Measurements from ENCODE around the gene PDE6A. TPM values are rescaled to one million over a fixed set of nuclear protein-coding genes. Genes with fewer than 3 reads are reported as not detected.

Gene PDE6A
- total and polyA plus RNA-seq, 2 donors from 2014 or later = 0.03 TPM; not detected in 1

DNA sequence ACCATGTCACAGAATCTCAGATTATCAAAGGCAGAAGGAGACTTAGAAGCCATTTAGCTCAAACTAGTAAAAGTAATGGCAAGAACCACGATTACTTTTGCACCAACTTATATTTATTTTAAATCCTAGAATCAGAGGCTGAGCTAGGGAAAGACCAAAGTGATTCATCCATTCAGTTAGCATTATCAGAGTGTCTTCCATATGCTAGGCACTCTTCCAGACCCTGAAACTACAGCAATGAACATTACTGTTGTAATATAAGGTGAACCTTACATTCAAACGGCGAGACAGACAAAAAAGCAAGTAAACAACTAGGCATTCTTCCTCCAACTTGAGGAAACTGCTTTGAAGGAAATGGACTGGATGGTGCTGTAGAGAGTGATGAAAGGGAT lies 7.9 kb downstream of the PDE6A start:
- Histone ChIP-seq H3K27me3 (ENCODE audit: control insufficient read depth, insufficient read depth, low read length) (no peaks in the 10 kb centered on the region), H3K27ac (ENCODE audit: low read depth in 2 of 2, low read length in 2 of 2) (no peak overlapping the region), H3K9me3 (ENCODE audit: control insufficient read depth in 2 of 3, insufficient read depth in 1 of 3, low read length in 3 of 3) (no peaks in the 10 kb centered on the region), H3K9ac (ENCODE audit: low read length in 3 of 3) (no peak overlapping the region), H3K36me3 (ENCODE audit: control insufficient read depth in 2 of 3, insufficient read depth in 3 of 3, low read length in 3 of 3) (no peaks in the 10 kb centered on the region), H3K4me1 (ENCODE audit: control insufficient read depth in 2 of 3, insufficient read depth in 2 of 3, low read depth in 1 of 3, low read length in 3 of 3) (peaks cover 0 to 6% (median 2%) of the 10 kb centered on the region in 3 donors), H3K4me3 (ENCODE audit: low read length in 3 of 3) (no peak overlapping the region)
- no peak for TF ChIP-seq CTCF (IDR thresholded peaks at IDR 0.05; ENCODE audit: borderline replicate concordance, extremely low read depth, insufficient read depth)
- no peak for DNase-seq
- intact Hi-C loops (cut with DNase I) = no loop called here
- FAIRE-seq = no peak

GRCh38 chr5:149936044-149936699 lies 8.4 kb downstream of the PDE6A start:
- no peak for FAIRE-seq

DNA sequence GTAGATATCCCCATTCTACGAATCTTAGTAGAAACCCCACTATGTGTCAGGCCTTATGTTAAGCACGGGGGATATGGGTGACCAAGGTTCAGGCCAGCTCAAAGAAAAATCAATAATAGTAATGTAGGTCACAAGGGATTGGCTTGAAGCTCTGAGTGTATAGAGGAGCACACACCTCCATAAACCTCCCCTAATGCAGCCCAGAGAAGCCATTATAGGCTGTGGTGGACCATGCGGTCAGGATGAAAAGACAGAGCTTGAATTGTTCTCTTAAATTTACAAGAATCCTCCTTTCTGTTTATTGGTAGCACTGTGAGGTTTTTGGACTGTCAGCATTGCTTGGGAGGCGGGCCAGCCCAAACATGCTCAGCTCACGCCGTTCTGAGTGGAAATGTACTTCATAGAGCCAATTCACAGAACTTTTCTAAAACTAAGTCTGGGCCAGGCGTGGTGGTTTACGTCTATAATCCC lies 9.1 kb downstream of the PDE6A start:
- no peak overlapping the region for H3K9ac ChIP-seq (ENCODE audit: low read length in 3 of 3)
- DNase-seq = no peak
- H3K27ac ChIP-seq (ENCODE audit: low read depth in 2 of 2, low read length in 2 of 2) = no peak overlapping the region
- FAIRE-seq = no peak
- H3K36me3 ChIP-seq (ENCODE audit: control insufficient read depth in 2 of 3, insufficient read depth in 3 of 3, low read length in 3 of 3) = no peaks in the 10 kb centered on the region
- no peaks in the 10 kb centered on the region for H3K27me3 ChIP-seq (ENCODE audit: control insufficient read depth, insufficient read depth, low read length)
- peaks cover 0 to 6% (median 2%) of the 10 kb centered on the region in 3 donors for H3K4me1 ChIP-seq (ENCODE audit: control insufficient read depth in 2 of 3, insufficient read depth in 2 of 3, low read depth in 1 of 3, low read length in 3 of 3)
- no peaks in the 10 kb centered on the region for H3K9me3 ChIP-seq (ENCODE audit: control insufficient read depth in 2 of 3, insufficient read depth in 1 of 3, low read length in 3 of 3)
- no peak for TF ChIP-seq CTCF (IDR thresholded peaks at IDR 0.05; ENCODE audit: borderline replicate concordance, extremely low read depth, insufficient read depth)
- intact Hi-C loops (cut with DNase I) = no loop called here
- no peak overlapping the region for H3K4me3 ChIP-seq (ENCODE audit: low read length in 3 of 3)

More at GRCh38 chr5:149936044-149936699, 8.4 kb downstream of the PDE6A start:
- DNase-seq = no peak
- intact Hi-C loops (cut with DNase I) = no loop called here
- no peaks in the 10 kb centered on the region for H3K36me3 ChIP-seq (ENCODE audit: control insufficient read depth in 2 of 3, insufficient read depth in 3 of 3, low read length in 3 of 3)
- H3K27me3 ChIP-seq (ENCODE audit: control insufficient read depth, insufficient read depth, low read length) = no peaks in the 10 kb centered on the region
- no peak overlapping the region for H3K9ac ChIP-seq (ENCODE audit: low read length in 3 of 3)
- TF ChIP-seq CTCF (IDR thresholded peaks at IDR 0.05; ENCODE audit: borderline replicate concordance, extremely low read depth, insufficient read depth) = no peak
- H3K4me3 ChIP-seq (ENCODE audit: low read length in 3 of 3) = no peak overlapping the region
- no peak overlapping the region for H3K27ac ChIP-seq (ENCODE audit: low read depth in 2 of 2, low read length in 2 of 2)
- no peaks in the 10 kb centered on the region for H3K9me3 ChIP-seq (ENCODE audit: control insufficient read depth in 2 of 3, insufficient read depth in 1 of 3, low read length in 3 of 3)
- peaks cover 0 to 6% (median 2%) of the 10 kb centered on the region in 3 donors for H3K4me1 ChIP-seq (ENCODE audit: control insufficient read depth in 2 of 3, insufficient read depth in 2 of 3, low read depth in 1 of 3, low read length in 3 of 3)

All from kidney (tissue), 14 donors.